ENCODE results near the gene ZFYVE21. TPM values are rescaled to one million over a fixed set of nuclear protein-coding genes. Genes with fewer than 3 reads are reported as not detected.
A peak's percentile ranks its signal among the peaks of the same experiment; 100 is the strongest.

Gene ZFYVE21
- total RNA-seq, 1 experiment from 2014 or later, result 34.5 TPM

DNA sequence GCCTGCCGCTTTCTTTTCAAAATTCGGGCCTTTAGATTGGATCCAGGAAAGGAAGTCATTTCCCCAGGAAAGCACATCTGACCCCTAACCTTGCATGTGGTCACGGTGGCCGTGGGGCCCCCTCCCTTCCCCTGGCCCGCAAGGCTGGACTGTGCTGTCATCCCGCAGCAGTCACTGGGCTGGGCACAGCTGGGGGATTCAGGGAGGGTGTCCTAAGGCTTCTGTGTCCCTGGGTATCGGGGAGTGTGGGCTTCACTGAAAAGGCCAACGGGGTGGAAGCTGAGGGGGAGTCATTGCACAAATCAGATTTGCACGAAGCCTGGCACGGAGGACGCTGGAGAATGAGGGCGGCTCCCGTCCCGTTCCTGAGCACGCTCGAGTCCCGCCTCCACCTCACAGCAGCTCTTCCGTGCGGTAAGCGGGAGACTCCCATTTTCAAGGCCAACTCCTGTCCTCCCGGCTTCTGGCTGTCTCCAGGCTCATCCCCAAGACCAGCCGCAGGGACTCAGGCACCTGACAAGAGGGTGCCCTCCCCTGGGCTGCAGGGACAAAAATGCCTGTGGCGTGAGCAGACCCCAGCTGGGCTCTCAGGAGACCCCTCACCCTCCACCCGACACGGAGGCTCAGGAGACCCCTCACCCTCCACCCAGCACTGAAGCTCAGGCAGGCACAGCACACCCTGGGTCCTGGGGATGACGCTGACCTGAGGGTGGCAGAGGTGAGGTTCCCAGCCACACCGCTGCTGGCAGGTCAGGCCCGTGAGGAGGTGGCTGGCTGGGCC is 9.9 kb upstream of the ZFYVE21 start:
- no peak for DNase-seq (ENCODE audit: low read depth)

DNA sequence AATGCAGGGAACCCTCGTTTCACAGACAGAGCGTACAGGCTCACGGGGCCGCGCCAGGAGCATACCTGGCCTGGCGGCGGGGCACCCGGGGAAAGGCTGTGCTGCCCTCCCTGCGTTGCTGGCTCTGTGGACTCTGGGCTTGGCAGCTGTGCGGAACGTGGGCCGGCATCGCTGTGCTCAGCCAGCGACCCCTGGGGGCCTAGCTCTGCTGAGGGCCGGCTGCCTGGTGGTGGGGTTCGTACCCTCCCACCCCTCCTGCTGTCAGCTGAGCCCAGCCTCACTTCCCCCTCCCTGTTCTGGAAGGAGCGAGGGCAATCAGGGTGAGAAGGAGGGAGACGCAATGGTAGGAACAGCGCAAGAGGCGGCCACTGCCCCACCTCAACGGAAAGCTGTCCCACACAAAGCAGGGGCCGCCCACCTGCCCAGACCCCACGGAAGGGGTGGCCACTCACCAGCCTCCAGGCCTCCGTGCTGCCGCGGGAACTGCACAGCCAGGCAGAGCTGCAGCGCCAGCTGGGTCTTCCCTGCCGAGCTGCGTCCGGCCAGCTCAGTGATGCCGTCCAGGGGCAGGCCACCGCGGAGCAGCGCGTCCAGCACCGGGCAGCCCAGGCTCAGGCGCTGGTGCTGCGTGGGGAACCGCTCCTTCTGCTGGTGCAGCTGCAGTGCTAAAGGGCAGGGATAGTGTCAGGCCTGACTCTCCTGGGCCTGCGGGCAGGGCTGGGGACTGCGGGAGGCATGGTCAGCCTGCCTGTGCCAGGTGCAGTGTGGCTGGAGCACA is 8.9 kb upstream of the ZFYVE21 start:
- DNase-seq (ENCODE audit: low read depth), result no peak

DNA sequence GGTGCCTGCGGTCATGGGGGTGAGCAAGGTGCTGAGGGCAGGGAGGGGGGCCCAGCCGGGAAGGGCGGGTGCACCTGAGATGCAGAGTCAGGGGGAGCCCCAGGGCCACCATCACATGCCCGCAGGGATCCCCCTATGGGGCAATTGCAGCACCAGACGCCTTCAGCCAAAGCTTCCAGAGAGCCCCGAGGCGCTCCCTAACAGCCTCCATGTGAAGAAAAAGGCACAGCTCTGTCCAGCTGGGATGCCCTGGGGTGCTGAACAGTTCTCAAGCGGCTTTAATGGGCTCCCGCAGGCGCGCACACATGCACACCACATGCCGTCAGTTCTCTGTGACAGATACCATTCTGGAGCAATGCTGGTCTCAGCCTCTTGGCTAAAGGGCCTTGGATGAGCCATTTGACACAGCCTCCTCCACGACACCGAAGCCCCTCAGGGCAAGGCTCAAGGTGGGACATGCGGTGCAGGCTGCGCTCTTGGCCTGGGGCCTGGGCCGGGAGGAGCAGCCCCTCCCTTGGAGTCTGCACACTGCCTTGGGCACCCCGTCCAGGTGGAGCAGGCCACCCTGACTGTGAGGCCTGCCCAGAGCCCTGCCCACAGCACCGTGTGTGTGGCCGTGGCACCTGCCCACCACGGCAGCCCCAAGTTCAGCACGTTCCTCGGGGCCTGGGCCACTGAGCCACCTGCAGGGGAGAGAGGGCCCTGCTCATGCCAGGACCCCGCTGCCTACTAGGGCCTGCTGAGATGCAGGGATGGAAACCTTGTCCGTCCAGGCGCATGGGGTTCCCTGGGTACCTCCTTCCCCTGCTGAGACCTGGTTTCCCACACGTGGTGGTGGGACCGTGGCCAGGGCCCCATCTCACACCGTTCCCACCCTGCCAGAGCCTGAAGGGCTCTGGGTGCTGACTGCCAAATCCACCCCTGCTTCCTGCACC is 8.0 kb upstream of the ZFYVE21 start:
- DNase-seq (ENCODE audit: low read depth), result peak; percentile 16

DNA sequence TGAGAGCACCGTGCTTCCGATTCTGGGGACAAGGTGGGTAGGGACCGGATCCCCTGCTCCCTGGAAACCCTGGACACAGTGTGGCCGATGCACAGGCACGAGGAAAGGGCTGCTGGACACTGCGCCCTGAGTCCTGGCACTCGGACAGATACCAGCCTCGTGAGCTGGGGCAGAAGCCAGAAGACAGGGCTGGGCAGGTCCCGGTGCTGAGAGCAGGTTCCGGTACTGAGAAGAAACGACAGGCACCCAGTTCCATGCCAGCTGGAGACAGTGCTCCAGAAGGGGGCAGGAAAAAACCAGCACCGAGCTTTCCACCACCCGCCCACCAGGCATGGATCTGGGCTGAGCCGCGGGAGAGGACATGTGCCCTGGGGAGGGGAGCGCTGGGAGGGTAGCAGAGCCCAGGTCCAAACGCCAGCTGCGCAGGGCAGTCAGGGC is 6.8 kb upstream of the ZFYVE21 start:
- DNase-seq (ENCODE audit: low read depth), result no peak

DNA sequence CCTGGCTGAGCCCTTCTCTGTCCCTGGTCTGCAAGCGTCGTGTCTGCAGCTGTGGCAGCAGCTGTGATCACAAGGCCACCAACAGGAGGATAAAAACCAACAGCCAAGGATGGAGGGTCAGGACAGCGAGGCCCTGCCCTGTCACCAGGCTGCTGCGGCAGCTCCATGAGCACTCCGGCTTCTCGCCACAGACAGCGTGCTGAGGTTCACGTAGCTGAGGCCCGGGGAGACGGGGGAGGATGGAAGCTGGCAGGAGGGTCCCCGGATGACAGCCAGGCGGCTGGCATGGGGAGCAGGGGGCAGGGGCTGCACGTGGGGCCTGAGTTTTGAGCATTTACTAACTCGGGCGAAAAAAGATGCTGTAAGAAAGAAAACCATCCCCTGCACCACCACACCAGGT is 5.8 kb upstream of the ZFYVE21 start:
- DNase-seq (ENCODE audit: low read depth), result no peak

DNA sequence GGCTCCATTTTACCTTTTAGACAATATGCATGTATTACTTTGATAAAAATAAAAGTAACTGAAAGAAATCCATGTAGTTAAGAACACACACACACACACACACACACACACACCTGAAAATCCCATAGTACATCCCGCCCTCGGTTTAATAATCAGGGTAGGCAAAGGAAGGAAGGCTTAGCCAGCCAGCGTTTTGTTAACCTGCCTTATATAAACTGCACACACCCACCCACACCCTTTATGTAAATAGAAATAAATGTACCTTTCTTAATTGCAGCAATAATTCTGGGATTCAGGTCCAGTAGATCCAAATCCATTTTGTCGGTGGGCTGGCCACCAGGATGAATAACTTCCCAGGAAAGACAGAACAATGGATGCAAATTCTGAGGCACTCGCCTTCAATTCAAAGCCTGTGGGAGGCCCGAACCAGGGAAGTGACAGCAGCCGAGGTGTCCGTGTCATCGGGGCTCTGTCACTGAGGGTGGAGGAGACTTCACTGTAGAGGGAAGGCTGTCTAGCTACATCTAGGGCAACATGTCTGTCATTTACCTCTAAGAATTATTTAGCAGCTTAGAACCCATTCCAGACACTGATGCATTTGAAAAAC is 4.7 kb upstream of the ZFYVE21 start:
- DNase-seq (ENCODE audit: low read depth), result no peak

DNA sequence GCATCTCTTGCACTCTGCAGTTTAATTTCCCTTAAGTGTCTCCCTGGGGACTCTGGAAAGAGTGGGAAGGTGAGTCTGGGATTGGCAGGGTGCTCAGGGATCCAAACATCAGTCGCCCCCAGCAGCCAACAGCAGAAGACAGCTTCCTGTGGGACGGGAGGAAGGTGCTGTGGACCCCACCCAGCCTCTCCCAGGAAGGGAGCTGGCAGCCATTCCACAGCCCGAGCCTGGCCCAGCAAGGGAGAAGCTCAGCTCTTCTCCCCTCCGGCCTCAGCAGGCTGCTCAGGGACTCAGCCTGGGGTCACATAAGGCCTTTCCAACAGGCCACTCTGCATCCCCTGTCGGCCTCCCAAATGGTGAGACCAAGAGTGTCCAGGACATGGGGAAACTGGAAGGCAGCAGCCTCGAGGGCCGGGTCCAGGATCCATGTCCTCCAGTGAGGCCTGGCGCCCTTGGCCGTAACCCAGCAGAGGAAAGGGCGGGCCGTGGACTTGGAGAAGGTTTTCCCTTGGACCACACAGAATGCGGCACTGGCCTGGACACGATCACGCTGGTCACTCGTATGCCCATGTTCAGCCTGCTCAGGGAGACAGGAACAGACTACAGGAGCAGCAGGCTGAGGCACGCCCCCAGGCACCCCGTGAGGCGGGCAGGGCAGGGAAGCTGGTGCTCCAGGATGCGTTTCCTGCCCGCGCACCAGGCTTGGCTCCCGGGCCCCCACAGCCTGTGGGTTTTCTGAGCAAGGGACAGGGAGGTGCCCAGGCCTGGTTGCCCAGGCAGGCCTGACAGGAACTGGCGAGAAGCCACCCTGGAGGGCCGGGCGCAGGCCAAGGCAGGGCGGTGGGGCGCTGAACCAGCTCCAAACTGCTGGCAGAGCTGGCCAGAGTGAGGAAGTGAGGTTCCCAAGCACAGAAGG is 3.8 kb upstream of the ZFYVE21 start:
- DNase-seq (ENCODE audit: low read depth), result no peak

DNA sequence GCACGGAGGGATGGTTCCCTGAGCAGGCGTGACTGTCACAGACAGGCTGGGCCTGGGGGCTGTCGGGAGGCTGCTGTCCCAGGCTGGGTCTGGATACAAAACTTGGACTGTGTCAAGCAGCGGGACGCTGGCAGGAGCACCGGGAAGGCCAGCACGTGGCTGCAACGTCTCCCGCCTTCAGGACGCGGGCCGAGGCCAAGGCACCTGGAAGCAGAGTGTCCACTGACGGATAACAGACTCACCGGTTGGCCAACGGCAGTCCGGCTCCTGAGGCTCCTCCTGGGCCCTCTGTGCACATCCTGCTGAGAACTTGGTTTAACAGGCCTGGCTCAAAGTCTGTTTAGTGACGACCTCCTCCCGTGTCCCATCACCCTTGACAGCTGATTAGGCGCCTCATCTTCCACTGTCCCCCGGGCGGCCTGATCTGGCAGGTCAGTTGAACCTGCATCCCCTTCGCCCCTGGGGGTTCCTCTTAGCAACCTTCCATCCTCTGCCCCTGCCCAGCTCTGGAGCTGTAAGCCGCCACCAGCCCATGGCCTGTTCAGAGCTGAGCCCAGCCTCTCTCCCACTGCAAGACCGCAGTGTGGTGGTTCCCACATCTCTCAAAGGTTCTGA is 2.9 kb upstream of the ZFYVE21 start:
- DNase-seq (ENCODE audit: low read depth), result no peak

DNA sequence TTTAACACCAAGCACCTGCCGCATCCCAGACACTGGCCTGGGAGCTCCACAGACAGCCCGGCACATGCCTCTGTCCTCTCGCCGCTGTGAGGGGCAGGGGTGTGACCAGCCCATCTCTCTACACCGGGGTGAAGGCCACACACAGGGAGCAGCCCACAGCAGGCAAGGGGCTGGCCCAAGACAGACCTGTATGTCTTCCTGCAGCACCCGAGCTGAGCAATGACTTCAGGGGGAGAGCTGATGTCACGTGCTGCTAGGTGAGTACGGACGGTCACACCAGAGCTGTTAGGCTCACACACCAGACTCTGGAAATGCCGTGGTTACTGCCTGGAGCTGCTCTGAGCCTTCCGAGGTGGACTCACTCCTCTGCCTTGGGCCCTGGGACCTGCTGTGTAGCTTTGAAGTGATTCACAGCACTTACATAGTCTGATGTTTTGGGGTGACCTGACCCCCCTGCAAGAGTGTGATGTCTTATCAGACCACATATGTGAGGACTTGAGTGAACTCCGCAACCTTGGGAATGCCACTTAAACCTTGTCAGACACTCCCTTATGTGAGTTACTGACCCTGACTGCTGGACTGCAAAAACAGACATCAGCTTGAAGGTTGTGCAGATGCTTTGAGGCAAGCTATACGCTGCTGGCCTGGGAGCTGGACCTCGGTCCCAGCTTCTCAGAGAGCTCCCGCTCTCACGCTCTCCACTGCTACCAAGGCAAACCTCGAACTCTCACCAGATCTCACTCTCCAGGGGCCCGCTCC is 2.1 kb upstream of the ZFYVE21 start:
- DNase-seq (ENCODE audit: low read depth), result no peak

DNA sequence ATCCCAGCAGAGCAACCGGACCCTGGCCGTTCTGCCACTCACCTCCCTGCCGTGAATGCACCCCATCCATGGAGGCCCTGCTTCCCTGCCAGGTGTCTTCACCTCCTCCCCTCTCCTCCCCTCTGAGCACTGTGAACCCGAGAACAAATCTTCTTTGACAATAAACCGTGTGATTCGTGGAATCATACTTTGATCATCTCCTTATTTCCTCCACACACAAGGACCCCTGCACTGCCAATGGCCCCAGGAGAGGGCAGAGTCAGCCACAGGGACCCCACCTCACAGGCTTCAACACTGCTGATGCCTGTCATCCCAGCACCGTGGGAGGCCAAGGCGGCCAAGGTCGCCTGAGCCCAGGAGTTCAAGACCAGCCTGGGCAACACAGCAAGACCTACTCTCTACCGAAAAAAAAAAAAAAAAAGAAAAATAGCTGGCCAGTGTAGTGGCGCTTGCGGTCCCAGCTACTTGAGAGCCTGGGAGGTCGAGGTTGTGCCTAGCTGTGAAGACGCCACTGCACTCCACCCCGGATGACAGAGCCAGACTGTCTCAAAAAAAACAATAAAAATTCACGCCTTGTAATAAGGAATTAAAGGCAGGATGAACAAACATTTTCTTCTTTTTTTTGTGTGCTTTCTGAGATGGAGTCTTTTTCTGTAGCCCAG is 1.4 kb upstream of the ZFYVE21 start:
- DNase-seq (ENCODE audit: low read depth), result no peak

DNA sequence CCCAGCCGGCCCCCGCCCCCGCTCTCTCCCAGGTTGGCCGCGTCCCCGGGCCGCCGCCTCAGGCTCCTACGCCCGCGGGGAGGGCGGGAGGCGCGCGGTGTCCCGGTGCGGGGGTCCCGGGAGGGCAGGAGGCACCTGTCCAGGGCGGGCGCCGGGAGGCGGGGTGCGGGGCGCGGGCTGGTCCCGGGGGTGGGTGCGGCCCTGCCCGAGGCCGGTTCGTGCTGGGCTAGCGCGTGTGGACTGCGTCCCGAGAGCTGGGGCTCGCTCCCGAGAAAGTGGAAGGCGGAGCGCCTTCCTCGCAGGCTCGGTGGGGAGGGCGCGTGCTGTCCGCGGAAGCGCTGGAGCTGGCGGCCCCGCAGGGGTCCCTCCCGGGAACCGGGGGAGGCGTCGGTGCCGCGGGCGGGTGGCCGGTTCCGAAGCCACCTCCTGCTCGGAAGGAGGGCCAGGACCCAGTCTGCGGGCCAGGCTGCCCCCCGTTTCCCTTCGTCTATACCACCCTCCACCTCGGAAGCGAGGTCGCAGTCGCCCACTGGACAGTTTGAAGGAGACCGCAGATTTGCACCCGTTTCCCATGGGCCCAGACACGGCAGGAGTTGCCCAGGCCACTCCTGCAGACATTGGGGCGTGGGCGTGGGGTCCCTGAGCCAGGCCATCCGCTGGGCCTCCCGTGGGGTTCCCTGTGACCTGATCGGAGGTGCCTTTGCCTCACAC is 636 bp downstream of the ZFYVE21 start:
- DNase-seq (ENCODE audit: low read depth), result peak; percentile 17

DNA sequence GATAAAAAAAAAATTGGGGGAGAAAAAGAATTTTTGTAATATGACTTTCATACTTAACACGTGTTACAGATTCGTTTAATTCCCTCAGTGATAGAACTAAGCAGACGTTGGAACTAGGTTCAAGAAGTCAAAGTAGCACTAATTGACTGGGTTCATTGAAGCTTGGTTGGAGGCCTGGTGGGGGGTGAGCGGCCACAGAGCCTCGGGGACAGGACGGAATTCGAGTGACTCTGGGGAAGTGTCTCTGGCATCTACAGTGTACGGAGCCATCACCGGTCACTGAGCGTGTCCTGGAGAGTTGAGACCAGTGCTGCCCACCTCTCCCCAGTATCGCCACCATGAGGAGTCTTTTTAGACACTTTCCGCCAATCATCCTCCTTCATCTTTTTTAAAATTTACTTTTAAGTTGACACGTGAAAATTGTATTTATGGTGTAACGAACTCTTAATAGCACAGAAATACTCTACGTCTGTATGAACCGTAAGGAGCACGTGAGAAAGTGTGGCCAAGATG is 1.3 kb downstream of the ZFYVE21 start:
- DNase-seq (ENCODE audit: low read depth), result no peak

DNA sequence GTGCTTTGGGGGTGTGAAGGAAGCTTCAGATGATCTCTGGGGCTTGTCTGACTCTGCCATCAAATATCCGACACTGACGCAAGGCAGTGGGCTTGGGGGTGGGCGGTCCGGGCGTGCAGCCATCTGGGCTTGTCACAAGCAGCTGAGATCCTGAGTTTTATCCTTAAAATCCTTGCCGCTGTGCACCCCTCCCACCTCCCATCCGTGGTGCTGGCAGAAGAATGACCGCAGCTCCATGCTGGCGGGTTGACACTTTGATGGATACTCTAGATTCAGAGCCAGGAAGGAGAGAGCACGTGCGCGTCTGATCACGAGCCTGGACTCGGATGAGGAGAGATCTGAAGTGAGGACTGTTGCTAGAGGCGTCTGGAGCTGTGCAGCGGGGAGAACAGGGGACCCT is 3.0 kb downstream of the ZFYVE21 start:
- DNase-seq (ENCODE audit: low read depth), result no peak

DNA sequence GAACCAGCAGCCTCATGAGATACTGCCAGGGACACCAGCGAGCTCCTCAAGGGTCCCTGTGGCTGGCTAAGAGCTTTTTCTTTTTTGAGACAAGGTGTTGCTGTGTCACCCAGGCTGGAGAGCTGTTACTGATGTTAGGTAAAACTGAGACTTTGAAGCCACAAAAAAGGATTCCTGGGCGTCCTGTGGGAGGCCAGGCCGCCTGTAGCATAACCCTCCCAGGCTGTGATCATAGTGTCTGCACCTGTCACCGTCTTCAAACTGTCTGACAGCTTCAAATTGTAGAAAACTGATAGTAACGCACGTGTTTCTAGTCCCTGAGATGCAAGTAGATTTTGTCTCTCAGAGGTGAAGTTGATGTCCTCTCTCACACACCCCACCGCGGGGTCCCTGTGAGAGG is 4.1 kb downstream of the ZFYVE21 start:
- no peak for DNase-seq (ENCODE audit: low read depth)

DNA sequence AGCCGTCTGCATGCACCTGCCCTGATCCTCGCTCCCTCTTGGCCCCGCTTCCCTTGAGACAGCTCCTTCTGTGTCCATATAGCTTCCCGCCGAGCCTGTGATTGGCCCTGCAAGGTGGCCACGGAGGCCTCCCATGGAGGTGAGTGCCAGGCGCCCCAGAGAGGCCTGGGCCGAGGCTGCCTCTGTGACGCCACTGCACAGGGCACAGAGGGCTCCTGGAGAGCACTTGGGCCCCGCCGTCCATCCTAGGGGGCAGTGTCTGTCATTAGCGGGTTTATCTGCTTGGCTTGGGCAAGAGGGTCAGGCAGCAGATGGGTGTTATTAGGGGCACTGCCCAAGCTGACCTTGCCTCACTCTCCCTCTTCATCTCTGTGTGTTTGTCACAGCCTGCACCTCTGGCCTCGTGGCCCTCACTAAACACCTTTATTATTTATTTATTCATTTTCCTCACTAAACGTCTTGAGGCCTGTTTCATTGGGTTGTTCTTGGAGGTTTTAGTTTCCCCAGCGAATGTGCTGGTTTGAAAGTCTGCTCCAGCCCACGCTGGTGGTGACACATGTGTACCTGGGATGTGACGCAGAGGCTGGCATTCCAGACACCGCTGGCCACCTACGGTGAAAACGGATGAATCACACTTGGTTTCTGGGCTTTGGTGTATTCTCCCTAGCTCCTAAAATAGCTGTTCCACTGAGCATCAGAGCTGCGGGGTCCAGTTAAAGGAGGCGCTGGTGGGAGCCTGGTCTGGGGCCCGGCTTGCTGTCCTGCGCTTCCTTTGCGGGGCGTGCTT is 5.9 kb downstream of the ZFYVE21 start:
- DNase-seq (ENCODE audit: low read depth), result no peak

DNA sequence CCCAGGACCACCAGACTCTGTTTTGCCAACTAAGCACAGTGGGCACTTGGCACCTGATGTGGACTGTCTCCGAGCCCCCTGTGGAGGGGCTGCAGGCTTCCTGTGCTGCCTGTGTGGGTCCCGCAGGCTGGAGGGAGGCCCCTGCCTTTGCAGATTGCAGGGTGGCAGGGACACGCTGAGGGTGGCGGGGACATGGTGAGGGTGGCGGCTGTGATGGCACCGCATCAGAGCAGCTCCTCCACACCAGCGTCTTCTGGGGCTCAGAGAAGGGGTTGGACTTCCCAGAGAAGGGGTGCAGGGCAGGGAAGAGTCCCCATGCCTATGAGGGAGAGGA is 8.1 kb downstream of the ZFYVE21 start:
- DNase-seq (ENCODE audit: low read depth), result no peak

DNA sequence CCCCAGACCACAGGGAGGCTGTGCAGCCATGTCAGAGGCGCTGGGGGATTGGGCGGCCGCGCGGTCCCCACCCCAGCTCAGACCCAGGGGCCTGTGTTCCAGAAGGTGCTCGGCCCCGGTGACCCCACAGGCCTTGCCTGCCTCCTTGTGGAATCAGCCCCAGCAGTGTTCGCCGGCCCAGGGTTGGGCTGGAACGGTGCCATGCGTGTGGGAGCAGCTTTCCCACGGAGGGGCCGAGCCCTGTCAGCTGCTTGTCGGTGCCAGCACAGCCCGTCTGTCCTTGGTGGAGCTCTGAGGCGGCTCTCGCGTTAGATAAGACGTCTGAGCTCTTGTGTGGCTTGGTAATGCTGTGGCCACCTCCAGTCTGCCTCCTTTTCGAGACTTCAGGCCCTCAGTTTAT is 8.5 kb downstream of the ZFYVE21 start:
- no peak for DNase-seq (ENCODE audit: low read depth)
